ENCODE results near the gene RBKS.
"Not testable (repeated sequence)": the region's sequence is repeated elsewhere in the genome, so short reads cannot be mapped to it uniquely, and the experiment has no call there.

Gene RBKS

GRCh38 chr2:27875089-27875881 is 14.9 kb downstream of the RBKS start:
- no peak overlapping the region for H3K27ac Mint-ChIP-seq

GRCh38 chr2:27873091-27873490 is 17.1 kb downstream of the RBKS start:
- no peak for ATAC-seq (ENCODE audit: low read depth)
- peaks cover 3% of the 10 kb centered on the region for H3K9me3 Mint-ChIP-seq
- DNase-seq (ENCODE audit: low spot score in 2 of 2), result no peak
- H3K27me3 Mint-ChIP-seq, result no peaks in the 10 kb centered on the region
- H3K36me3 Mint-ChIP-seq, result peaks cover 10% of the 10 kb centered on the region
- no peaks in the 10 kb centered on the region for H3K4me1 Mint-ChIP-seq
- no peak overlapping the region for H3K4me3 Mint-ChIP-seq
- no peak overlapping the region for H3K27ac Mint-ChIP-seq

More at GRCh38 chr2:27875089-27875881, 14.9 kb downstream of the RBKS start:
- Mint-ChIP-seq H3K27me3 (no peaks in the 10 kb centered on the region), H3K4me3 (no peak overlapping the region), H3K4me1 (no peaks in the 10 kb centered on the region), H3K9me3 (peaks cover 3% of the 10 kb centered on the region), H3K36me3 (peaks cover 13% of the 10 kb centered on the region)
- no peak for ATAC-seq (ENCODE audit: low read depth)
- no peak for DNase-seq (ENCODE audit: low spot score in 2 of 2)

- H3K27ac Mint-ChIP-seq, result no peak overlapping the region
- peaks cover 10% of the 10 kb centered on the region for H3K36me3 Mint-ChIP-seq
- peaks cover 3% of the 10 kb centered on the region for H3K9me3 Mint-ChIP-seq
- ATAC-seq (ENCODE audit: low read depth) (no peak), DNase-seq (ENCODE audit: low spot score in 2 of 2) (no peak)
- no peak overlapping the region for H3K4me3 Mint-ChIP-seq
- H3K27me3 Mint-ChIP-seq, result no peaks in the 10 kb centered on the region
- no peaks in the 10 kb centered on the region for H3K4me1 Mint-ChIP-seq
Measured at GRCh38 chr2:27871802-27872201, 18.4 kb downstream of the RBKS start.

GRCh38 chr2:27870724-27871123 is 19.5 kb downstream of the RBKS start:
- peaks cover 2% of the 10 kb centered on the region for H3K9me3 Mint-ChIP-seq
- H3K36me3 Mint-ChIP-seq, result peaks cover 9% of the 10 kb centered on the region
- DNase-seq (ENCODE audit: low spot score in 2 of 2), result no peak
- H3K27me3 Mint-ChIP-seq, result no peaks in the 10 kb centered on the region
- ATAC-seq (ENCODE audit: low read depth), result no peak
- H3K27ac Mint-ChIP-seq, result no peak overlapping the region
- H3K4me1 Mint-ChIP-seq, result no peaks in the 10 kb centered on the region
- no peak overlapping the region for H3K4me3 Mint-ChIP-seq

- ATAC-seq (ENCODE audit: low read depth) (no peak), DNase-seq (ENCODE audit: low spot score in 2 of 2) (no peak)
- H3K27ac Mint-ChIP-seq, result no peak overlapping the region
- peaks cover 6% of the 10 kb centered on the region for H3K36me3 Mint-ChIP-seq
- no peaks in the 10 kb centered on the region for H3K4me1 Mint-ChIP-seq
- H3K9me3 Mint-ChIP-seq, result no peaks in the 10 kb centered on the region
- H3K27me3 Mint-ChIP-seq, result no peaks in the 10 kb centered on the region
- H3K4me3 Mint-ChIP-seq, result no peak overlapping the region
Measured at GRCh38 chr2:27869763-27870162, 20.4 kb downstream of the RBKS start.

GRCh38 chr2:27866237-27866636 is 23.9 kb downstream of the RBKS start:
- H3K27ac Mint-ChIP-seq, result no peak overlapping the region

GRCh38 chr2:27863955-27864354 is 26.2 kb downstream of the RBKS start:
- ATAC-seq (ENCODE audit: low read depth); H3K27ac Mint-ChIP-seq; H3K27me3 Mint-ChIP-seq; H3K36me3 Mint-ChIP-seq; H3K4me3 Mint-ChIP-seq; H3K4me1 Mint-ChIP-seq; DNase-seq (ENCODE audit: low spot score in 2 of 2); H3K9me3 Mint-ChIP-seq: not testable (repeated sequence)

More at GRCh38 chr2:27866237-27866636, 23.9 kb downstream of the RBKS start:
- ATAC-seq (ENCODE audit: low read depth), result no peak
- Mint-ChIP-seq H3K4me3 (no peak overlapping the region), H3K9me3 (no peaks in the 10 kb centered on the region), H3K36me3 (peaks cover 6% of the 10 kb centered on the region), H3K4me1 (no peaks in the 10 kb centered on the region), H3K27me3 (peaks cover 2% of the 10 kb centered on the region)
- no peak for DNase-seq (ENCODE audit: low spot score in 2 of 2)

- peaks cover 2% of the 10 kb centered on the region for H3K36me3 Mint-ChIP-seq
- H3K4me1 Mint-ChIP-seq, result no peaks in the 10 kb centered on the region
- peaks cover 2% of the 10 kb centered on the region for H3K9me3 Mint-ChIP-seq
- H3K27me3 Mint-ChIP-seq, result peaks cover 2% of the 10 kb centered on the region
- DNase-seq (ENCODE audit: low spot score in 2 of 2) (no peak), ATAC-seq (ENCODE audit: low read depth) (no peak)
- H3K27ac Mint-ChIP-seq, result no peak overlapping the region
- no peak overlapping the region for H3K4me3 Mint-ChIP-seq
Measured at GRCh38 chr2:27863146-27863545, 27.0 kb downstream of the RBKS start.

GRCh38 chr2:27860111-27860510 is 30.1 kb downstream of the RBKS start:
- H3K27ac Mint-ChIP-seq, result no peak overlapping the region
- no peak for DNase-seq (ENCODE audit: low spot score in 2 of 2)

GRCh38 chr2:27857417-27858172 is 32.6 kb downstream of the RBKS start:
- ATAC-seq (ENCODE audit: low read depth) (no peak), DNase-seq (ENCODE audit: low spot score in 2 of 2) (no peak)
- Mint-ChIP-seq H3K36me3 (peaks cover 12% of the 10 kb centered on the region), H3K9me3 (peaks cover 5% of the 10 kb centered on the region), H3K4me3 (no peak overlapping the region), H3K27ac (no peak overlapping the region), H3K4me1 (no peaks in the 10 kb centered on the region), H3K27me3 (peaks cover 2% of the 10 kb centered on the region)

More at GRCh38 chr2:27860111-27860510, 30.1 kb downstream of the RBKS start:
- ATAC-seq (ENCODE audit: low read depth), result no peak
- no peak overlapping the region for H3K4me3 Mint-ChIP-seq
- H3K36me3 Mint-ChIP-seq, result peaks cover 9% of the 10 kb centered on the region
- no peaks in the 10 kb centered on the region for H3K4me1 Mint-ChIP-seq
- peaks cover 5% of the 10 kb centered on the region for H3K9me3 Mint-ChIP-seq
- peaks cover 2% of the 10 kb centered on the region for H3K27me3 Mint-ChIP-seq

- no peaks in the 10 kb centered on the region for H3K4me1 Mint-ChIP-seq
- peaks cover 5% of the 10 kb centered on the region for H3K9me3 Mint-ChIP-seq
- peaks cover 12% of the 10 kb centered on the region for H3K36me3 Mint-ChIP-seq
- H3K4me3 Mint-ChIP-seq, result no peak overlapping the region
- H3K27me3 Mint-ChIP-seq, result peaks cover 2% of the 10 kb centered on the region
- H3K27ac Mint-ChIP-seq, result no peak overlapping the region
- no peak for DNase-seq (ENCODE audit: low spot score in 2 of 2)
- no peak for ATAC-seq (ENCODE audit: low read depth)
Measured at GRCh38 chr2:27856956-27857355, 33.2 kb downstream of the RBKS start.

GRCh38 chr2:27856386-27856785 is 33.8 kb downstream of the RBKS start:
- ATAC-seq (ENCODE audit: low read depth) (no peak), DNase-seq (ENCODE audit: low spot score in 2 of 2) (no peak)
- Mint-ChIP-seq H3K4me1 (no peaks in the 10 kb centered on the region), H3K27me3 (peaks cover 2% of the 10 kb centered on the region), H3K27ac (no peak overlapping the region), H3K4me3 (no peak overlapping the region), H3K36me3 (peaks cover 12% of the 10 kb centered on the region), H3K9me3 (peaks cover 5% of the 10 kb centered on the region)

- H3K27me3 Mint-ChIP-seq, result no peaks in the 10 kb centered on the region
- no peak for ATAC-seq (ENCODE audit: low read depth)
Measured at GRCh38 chr2:27855476-27855875, 34.7 kb downstream of the RBKS start.

GRCh38 chr2:27854229-27854862 is 35.8 kb downstream of the RBKS start:
- Mint-ChIP-seq H3K27ac (no peak overlapping the region), H3K4me1 (no peaks in the 10 kb centered on the region), H3K4me3 (no peak overlapping the region), H3K27me3 (no peaks in the 10 kb centered on the region), H3K9me3 (peaks cover 5% of the 10 kb centered on the region), H3K36me3 (peaks cover 13% of the 10 kb centered on the region)
- DNase-seq (ENCODE audit: low spot score in 2 of 2) (no peak), ATAC-seq (ENCODE audit: low read depth) (no peak)

More at GRCh38 chr2:27855476-27855875, 34.7 kb downstream of the RBKS start:
- Mint-ChIP-seq H3K9me3 (peaks cover 5% of the 10 kb centered on the region), H3K4me1 (no peaks in the 10 kb centered on the region), H3K27ac (no peak overlapping the region), H3K36me3 (peaks cover 12% of the 10 kb centered on the region), H3K4me3 (no peak overlapping the region)
- DNase-seq (ENCODE audit: low spot score in 2 of 2), result no peak
